Muscle of back (tissue), 10 donors: ENCODE data around the gene PFKL. TPM values are rescaled to one million over a fixed set of nuclear protein-coding genes. Genes with fewer than 3 reads are reported as not detected.

Source experiments
- polyA plus RNA-seq, 10 donors: library from polyadenylated mRNA; unstranded; fragments of 120-200 nt; gene quantifications; one replicate each; pipeline ENCODE4 v1.2.1, GENCODE V29; 2013; ENCODE audit not compliant: insufficient read length in 10 of 10

The PFKL gene
- polyA plus RNA-seq, 10 donors = 44.5 to 77.0 (median 57.1) TPM

Other genes with a start within 250 kb of the PFKL start
- 10 to 100 TPM in 1 of 10 donors, 1 to 10 TPM in 8, under 1 TPM in 1; 0.16 to 10.6 (median 5.5) TPM for gene PWP2, start 192.7 kb upstream of the PFKL start, polyA plus RNA-seq
- gene GATD3, start 166.4 kb upstream of the PFKL start, polyA plus RNA-seq = 10 to 100 TPM; 16.6 to 52.6 (median 33.9) TPM
- gene ICOSLG, start 59.1 kb upstream of the PFKL start, polyA plus RNA-seq = 10 to 100 TPM in 1 of 10 donors, 1 to 10 TPM in 9; 5.4 to 11.4 (median 6.9) TPM
- gene DNMT3L, start 38.2 kb upstream of the PFKL start, polyA plus RNA-seq = not detected
- under 1 TPM in 9 of 10 donors, not detected in 1; 0.05 to 0.19 (median 0.09) TPM for gene AIRE, start 14.2 kb upstream of the PFKL start, polyA plus RNA-seq
- 10 to 100 TPM; 10.5 to 20.6 (median 15.3) TPM for gene CFAP410, start 39.3 kb downstream of the PFKL start, polyA plus RNA-seq
- 1 to 10 TPM in 8 of 10 donors, under 1 TPM in 2; 0.74 to 2.4 (median 1.7) TPM for gene TRPM2, start 53.6 kb downstream of the PFKL start, polyA plus RNA-seq
- gene LRRC3, start 155.5 kb downstream of the PFKL start, polyA plus RNA-seq = 1 to 10 TPM; 2.0 to 4.3 (median 2.6) TPM
- not detected for gene KRTAP10-1, start 240.1 kb downstream of the PFKL start, polyA plus RNA-seq